Stimulated activated naive CD8-positive, alpha-beta T cell treated with anti-CD3 and anti-CD28 coated beads, Interleukin-15, Interleukin-2, amounts not matched to agents 100 U/mL and 50 U/mL, for 24 hours (primary cell): ENCODE results near the gene B4GALT1.
"Not testable (repeated sequence)": the region's sequence is repeated elsewhere in the genome, so short reads cannot be mapped to it uniquely, and the experiment has no call there.

Experiments used
- ATAC-seq: fragments of 150-1000 bp; cut with Tn5 transposase; one replicate; pipeline ENCODE4 v1.10.0; 2021
- DNase-seq: peaks from one replicate; pipeline ENCODE4 v3.0.0; 2021

The B4GALT1 gene

GRCh38 chr9:33103501-33104281, 63.4 kb downstream of the B4GALT1 start:
- no peak for DNase-seq
- ATAC-seq: no peak

DNA sequence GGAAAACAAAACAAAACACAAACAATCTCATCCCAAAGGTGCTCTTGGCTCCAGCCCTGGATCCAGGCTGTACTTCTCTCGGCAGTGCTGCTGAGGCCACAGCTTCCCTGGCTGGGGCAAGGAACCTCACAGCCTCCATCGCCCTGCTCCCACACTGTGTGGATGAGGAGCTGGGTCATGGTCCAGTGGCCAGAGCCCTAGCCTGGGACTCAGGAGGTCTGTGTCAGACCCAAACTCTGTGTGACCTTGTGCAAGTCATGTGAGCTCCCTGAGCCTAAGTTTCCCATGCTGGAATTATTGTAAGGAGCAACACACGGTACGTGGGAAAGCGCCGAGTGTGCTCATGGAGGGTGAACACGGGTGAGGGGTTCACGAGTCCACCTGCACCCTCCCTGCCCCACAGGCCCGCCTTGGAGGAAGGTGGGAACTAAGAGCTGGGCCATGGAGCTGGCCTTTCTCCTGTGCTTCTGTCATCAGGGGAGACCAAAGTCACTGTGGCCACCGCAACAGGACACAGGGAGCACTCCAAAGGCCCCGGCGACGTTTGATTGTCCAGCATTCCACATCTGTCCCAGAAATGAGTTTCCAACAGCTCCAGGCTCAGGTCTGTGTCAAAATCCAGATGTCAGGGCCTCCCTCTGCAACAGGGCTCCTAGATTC, 64.5 kb downstream of the B4GALT1 start:
- DNase-seq (no peak), ATAC-seq (no peak)

GRCh38 chr9:33101104-33101951, 65.8 kb downstream of the B4GALT1 start:
- DNase-seq: no peak
- no peak for ATAC-seq

DNA sequence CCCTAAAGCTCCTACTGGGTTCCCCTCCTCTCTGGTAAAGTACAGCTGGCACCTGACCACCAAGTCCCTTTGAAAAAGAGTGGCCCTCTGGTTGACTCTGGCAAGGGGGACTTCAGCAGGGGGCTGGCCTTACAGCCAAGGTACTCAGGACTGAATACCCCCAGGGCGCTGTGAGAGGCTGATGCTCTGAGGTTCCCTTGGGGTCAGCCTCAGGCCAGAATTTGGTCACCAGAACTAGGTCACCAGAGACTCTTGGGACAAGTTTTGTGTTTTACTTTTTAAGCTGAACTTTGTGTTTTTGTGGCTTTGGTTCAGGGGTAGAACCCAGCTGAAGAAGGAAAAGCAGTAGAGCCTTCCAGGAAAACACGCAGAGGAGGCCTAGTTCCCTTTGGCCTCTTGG, 67.4 kb downstream of the B4GALT1 start:
- ATAC-seq: no peak
- no peak for DNase-seq

- ATAC-seq (no peak), DNase-seq (no peak)
Measured at GRCh38 chr9:33097192-33097591, 69.9 kb downstream of the B4GALT1 start.

- no peak for ATAC-seq
- DNase-seq: no peak
Measured at GRCh38 chr9:33092634-33093033, 74.5 kb downstream of the B4GALT1 start.

DNA sequence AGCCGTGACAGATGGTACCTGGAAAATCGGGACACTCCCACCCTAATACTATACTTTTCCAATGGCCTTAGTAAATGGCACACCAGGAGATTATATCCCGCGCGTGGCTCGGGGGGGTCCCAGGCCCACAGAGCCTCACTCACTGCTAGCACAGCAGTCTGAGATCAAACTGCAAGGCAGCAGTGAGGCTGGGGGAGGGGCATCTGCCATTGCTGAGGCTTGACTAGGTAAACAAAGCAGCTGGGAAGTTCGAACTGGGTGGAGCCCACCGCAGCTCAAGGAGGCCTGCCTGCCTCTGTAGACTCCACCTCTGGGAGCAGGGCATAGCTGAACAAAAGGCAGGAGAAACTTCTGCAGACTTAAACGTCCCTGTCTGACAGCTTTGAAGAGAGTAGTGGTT, 81.5 kb downstream of the B4GALT1 start:
- not testable (repeated sequence) for ATAC-seq, DNase-seq

GRCh38 chr9:33082538-33083326, 84.4 kb downstream of the B4GALT1 start:
- peak; percentile 28 for DNase-seq
- peak; percentile 48 for ATAC-seq

GRCh38 chr9:33082128-33082527, 85.0 kb downstream of the B4GALT1 start:
- ATAC-seq (no peak), DNase-seq (no peak)

DNA sequence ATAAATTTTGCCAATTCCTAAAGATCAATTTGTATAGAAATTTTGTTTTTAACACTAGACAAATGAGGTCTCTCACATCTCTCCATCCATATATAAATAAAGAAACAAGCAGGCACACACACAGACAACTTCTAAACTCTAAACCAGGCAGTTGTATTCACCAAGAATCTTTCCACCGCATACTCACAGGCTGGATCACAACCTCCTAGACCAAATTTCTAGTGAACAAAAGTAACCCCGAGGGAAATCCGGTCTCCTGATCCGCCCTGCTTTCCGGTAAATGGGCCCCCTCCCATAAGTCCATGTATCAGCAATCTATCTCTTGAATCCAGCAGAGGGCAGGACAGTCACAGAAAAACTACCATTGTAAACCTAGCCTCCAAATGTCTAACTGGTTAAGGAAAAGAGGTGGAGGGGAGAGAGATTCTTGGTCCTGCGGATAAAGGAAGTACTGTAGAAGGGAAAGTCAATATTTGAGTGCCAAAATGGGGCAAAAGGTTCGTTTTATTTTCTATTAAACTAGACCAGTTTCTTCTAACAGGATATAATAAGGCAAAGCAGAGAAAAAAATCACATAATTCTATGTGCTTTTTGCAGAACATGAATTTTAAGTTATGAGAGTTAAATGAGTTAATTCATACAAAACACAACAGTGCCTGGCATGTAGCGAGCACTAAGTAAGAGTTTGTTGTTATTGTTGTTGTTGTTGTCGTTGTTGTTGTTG, 85.8 kb downstream of the B4GALT1 start:
- peak; percentile 55 for ATAC-seq
- peak; percentile 53 for DNase-seq

DNA sequence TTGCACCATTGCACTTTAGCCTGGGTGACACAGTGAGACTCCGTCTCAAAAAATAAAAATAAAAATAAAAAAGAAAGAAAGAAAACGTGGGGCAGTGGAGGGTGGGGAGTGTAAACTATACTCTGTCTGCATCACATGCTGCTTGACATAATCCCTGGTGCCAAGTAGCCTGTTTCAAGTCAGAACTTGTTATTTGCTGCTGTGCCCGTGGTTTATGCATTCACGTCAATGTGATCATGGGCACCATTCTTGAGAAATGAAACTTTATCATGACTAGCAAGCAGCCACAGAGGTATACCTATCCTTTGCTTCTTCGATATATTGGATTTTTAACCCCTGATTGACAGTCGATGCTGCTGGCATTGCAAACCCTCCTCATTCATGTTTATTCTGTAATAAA, 86.6 kb downstream of the B4GALT1 start:
- ATAC-seq (no peak), DNase-seq (no peak)

DNA sequence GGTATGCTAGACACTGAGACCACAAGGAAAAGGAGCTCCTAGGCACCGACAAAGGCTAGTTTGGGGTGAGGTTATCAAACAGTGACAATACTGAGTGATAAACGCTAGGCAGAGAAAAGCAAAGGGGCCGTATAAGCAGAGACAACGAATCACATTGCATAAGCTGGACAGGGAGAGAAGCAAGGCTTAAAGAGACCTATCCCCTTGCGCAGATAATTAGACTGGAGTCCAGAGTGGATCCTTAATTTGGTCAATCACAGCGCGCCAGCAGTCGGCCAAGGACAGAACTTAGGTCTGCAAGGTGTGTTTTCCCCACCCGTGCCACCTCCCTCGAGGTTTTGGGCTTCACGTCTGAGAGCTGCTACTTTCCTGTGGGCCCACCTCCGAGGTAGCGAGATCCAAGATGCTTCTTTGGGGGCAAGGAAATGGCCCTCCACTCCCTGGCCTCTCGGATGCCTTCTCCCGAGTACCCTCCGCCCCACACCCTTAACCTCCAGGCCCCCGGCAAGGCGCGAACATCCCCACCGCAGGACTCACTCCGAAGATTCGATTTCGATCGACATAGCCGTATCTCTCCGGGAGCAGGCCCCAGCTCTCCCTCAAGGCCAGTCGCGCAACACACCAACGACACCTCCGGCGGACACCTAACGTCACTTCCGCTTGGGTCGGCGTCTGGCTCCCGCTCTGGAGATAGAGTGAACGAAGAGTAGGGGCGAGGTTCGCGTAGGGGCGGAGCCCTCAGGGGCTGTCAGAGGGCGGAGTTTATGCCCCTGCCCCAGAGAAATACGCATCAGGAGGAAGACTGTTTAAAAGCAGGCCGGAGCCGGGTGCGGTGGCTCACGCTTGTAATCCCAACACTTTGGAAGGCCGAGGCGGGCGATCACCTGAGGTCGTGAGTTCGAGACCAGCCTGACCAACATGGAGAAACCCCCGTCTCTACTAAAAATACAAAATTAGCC, 90.8 kb downstream of the B4GALT1 start, which contains the start of gene SMU1:
Gene SMU1 (minus strand): TSS at position 629 of the 959 bp plus-strand sequence. CDS start 66 bp downstream, at position 563.
- DNase-seq (peak; percentile 94), ATAC-seq (peak; percentile 99)

- no peak for DNase-seq
- no peak for ATAC-seq
Measured at GRCh38 chr9:33068991-33069390, 98.1 kb downstream of the B4GALT1 start.

DNA sequence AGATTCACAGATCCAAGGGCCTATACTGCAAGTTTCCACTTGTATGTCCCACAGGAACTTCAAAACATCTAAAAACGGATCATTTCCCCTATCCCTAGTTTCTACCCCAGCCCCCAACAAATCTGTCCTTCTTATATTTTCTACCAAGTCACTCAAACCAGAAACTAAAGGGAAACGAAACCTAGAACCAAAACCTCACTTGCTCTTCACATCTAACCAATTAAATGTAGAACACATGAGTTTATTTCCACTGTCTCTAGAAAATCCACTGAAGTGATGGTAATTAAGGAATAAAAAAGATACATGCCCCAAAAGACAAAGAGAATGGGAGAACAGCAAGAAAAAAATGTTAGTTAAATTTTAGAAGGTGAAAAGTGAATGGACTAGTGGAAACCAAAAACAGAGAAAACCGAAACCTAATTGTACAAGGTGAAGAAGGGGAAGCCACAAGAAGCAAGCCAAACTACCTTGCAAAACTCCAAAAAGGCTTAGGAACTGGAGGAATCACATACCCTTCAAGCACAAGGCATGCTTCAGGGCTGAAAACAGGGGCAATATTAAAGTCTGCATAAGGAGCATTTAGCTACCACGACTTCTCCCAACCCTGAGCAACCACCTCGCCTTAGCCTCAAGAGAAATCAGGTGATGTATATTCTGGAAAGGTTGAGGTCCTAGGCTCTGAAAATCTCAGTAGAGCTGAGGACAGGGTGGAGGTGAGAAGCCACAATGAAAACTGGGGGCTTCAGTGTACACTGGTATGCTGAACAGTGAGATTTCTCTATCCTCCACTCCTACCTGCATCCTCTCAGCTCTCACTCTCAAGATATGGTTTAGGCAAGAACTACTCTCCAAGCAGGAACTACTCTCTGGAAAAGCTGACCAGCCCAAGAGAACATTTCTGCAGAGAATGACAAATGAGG, 101.7 kb downstream of the B4GALT1 start:
- DNase-seq (no peak), ATAC-seq (no peak)
